Mesodermal cell (in vitro differentiated cells): ENCODE results near the gene MAP2K5.

Experiments used
- H3K27ac ChIP-seq: 2 replicates; pipeline ENCODE4 v1.7.0; 2013; ENCODE audit warnings: mild to moderate bottlenecking, low read depth, low read length, moderate library complexity; ENCODE audit not compliant: severe bottlenecking
- H3K36me3 ChIP-seq: 2 replicates; pipeline ENCODE4 v1.7.1; 2013; ENCODE audit warnings: mild to moderate bottlenecking, low read length, moderate library complexity; ENCODE audit not compliant: control insufficient read depth, insufficient read depth
- H3K4me1 ChIP-seq: one replicate; pipeline ENCODE4 v1.7.1; 2013; ENCODE audit warnings: mild to moderate bottlenecking, low read length; ENCODE audit not compliant: insufficient read depth, control insufficient read depth, poor library complexity, severe bottlenecking
- H3K4me3 ChIP-seq: 2 replicates; pipeline ENCODE4 v1.7.0; 2013; ENCODE audit warnings: low read length, control low read depth, mild to moderate bottlenecking; ENCODE audit not compliant: insufficient read depth, poor library complexity, severe bottlenecking; ENCODE audit errors: extremely low read depth
- H3K9me3 ChIP-seq: 2 replicates; pipeline ENCODE4 v1.7.1; 2013; ENCODE audit warnings: mild to moderate bottlenecking, low read length, moderate library complexity; ENCODE audit not compliant: control insufficient read depth
- WGBS, 2 experiments: methylation state at CpG; one replicate each; pipeline ENCODE4 v1.1.5; 2013; ENCODE audit warnings: missing lambda C conversion rate in 2 of 2; ENCODE audit not compliant: insufficient coverage in 2 of 2; 5-methylcytosine and 5-hydroxymethylcytosine counted together

Gene MAP2K5

DNA sequence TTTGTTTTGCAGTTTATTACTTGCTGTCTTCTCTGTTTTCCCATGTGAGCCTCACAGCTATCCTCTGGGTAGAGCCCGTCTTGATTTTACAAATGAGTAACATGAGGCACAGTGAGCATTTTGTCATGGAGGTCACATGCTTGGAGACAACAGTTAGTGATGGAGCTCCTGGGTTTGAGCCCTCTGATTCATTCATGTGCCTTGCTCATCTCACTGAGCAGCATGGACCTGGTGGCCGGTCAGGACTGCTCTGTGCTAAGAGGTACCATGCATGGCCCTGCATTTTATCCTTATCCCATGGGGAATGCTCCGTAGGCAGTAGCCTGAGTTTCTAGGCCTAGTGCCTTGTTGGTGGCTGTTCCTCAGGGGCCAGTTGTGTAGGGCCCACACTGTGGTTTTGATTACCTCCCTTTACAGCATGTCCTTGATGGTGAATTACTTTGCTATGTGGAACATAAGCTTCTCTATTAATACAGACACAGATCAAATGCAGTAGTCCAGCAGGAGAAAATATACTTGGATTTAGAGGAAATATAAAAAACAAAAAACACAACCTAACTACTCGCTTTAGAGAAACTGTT lies 35.6 kb downstream of the MAP2K5 start:
- 83 to 94% methylated on average over 2 of the region's 4 CpGs for WGBS, 2 experiments
- H3K36me3 ChIP-seq = no peaks in the 10 kb centered on the region
- peaks cover 3% of the 10 kb centered on the region for H3K4me1 ChIP-seq
- H3K4me3 ChIP-seq = no peak overlapping the region
- no peaks in the 10 kb centered on the region for H3K9me3 ChIP-seq
- H3K27ac ChIP-seq = no peak overlapping the region

DNA sequence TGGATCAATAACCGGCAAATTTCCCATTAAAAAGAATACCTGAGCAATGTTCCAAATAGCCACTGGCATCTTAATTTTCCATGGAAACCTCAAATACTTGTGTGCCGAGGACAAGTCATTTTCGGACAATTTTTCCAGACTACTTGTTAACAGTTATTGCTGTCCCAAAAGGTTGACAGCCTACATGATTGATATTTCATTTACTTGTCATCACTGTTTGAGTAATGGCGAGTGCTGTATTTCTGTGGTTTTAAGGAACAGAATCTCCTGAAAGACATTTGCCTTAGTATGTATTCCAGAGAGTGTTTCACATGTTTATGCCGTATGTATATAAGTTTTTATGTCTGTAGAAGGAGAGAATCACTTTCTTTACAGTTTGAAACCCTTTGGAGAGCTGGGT lies 36.7 kb downstream of the MAP2K5 start:
- no peak overlapping the region for H3K27ac ChIP-seq
- H3K4me3 ChIP-seq = no peak overlapping the region
- no peaks in the 10 kb centered on the region for H3K36me3 ChIP-seq
- no peaks in the 10 kb centered on the region for H3K4me1 ChIP-seq
- H3K9me3 ChIP-seq = no peaks in the 10 kb centered on the region
- WGBS, 2 experiments = 90 to 98% methylated on average over 4 of the region's 5 CpGs

- H3K4me3 ChIP-seq = no peak overlapping the region
- H3K4me1 ChIP-seq = no peaks in the 10 kb centered on the region
- H3K27ac ChIP-seq = no peak overlapping the region
- no peaks in the 10 kb centered on the region for H3K36me3 ChIP-seq
- H3K9me3 ChIP-seq = no peaks in the 10 kb centered on the region
- WGBS, 2 experiments = no CpG with 5 or more reads among the region's 4 CpGs
Measured at GRCh38 chr15:67579967-67580366, 37.5 kb downstream of the MAP2K5 start.

- WGBS, 2 experiments = 90 to 100% methylated on average over 2 of the region's 2 CpGs
- Histone ChIP-seq H3K27ac (no peak overlapping the region), H3K9me3 (no peaks in the 10 kb centered on the region), H3K36me3 (peaks cover 15% of the 10 kb centered on the region), H3K4me3 (no peak overlapping the region), H3K4me1 (no peaks in the 10 kb centered on the region)
Measured at GRCh38 chr15:67584157-67584556, 41.7 kb downstream of the MAP2K5 start.

GRCh38 chr15:67585681-67586080 lies 43.2 kb downstream of the MAP2K5 start:
- 97 to 100% methylated on average over 2 to 4 of the region's 4 CpGs for WGBS, 2 experiments
- H3K9me3 ChIP-seq = no peaks in the 10 kb centered on the region
- H3K4me1 ChIP-seq = no peaks in the 10 kb centered on the region
- no peak overlapping the region for H3K27ac ChIP-seq
- H3K36me3 ChIP-seq = peaks cover 16% of the 10 kb centered on the region
- H3K4me3 ChIP-seq = no peak overlapping the region

DNA sequence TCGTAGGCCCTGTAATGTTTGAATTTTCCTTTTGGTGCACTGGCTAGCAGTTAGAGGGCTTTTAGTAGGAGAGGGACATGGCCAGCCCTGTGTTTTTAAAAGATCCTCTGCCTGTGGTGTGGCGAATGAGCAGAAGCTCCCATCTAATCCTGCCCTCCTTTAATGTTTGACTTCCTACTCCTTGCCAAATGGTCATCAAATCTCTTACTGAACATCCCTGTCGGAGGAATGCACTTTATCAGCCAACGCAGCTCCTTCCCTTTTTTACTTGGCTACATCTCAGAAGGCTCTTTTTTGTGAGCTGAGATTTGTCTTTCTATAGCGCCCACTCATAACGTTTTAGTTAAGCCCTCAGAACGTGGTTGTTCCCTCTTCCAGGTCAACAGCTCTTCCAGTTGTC lies 44.8 kb downstream of the MAP2K5 start:
- H3K9me3 ChIP-seq = no peaks in the 10 kb centered on the region
- peaks cover 16% of the 10 kb centered on the region for H3K36me3 ChIP-seq
- whole genome bisulfite sequencing, 2 experiments = 87 to 90% methylated on average over 7 of the region's 7 CpGs
- H3K4me1 ChIP-seq = no peaks in the 10 kb centered on the region
- no peak overlapping the region for H3K27ac ChIP-seq
- H3K4me3 ChIP-seq = no peak overlapping the region

GRCh38 chr15:67587754-67588153 lies 45.3 kb downstream of the MAP2K5 start:
- Histone ChIP-seq H3K4me1 (no peaks in the 10 kb centered on the region), H3K27ac (no peak overlapping the region), H3K9me3 (no peaks in the 10 kb centered on the region), H3K36me3 (peaks cover 16% of the 10 kb centered on the region), H3K4me3 (no peak overlapping the region)
- WGBS, 2 experiments = 84 to 90% methylated on average over 3 of the region's 3 CpGs

- no peaks in the 10 kb centered on the region for H3K4me1 ChIP-seq
- peaks cover 24% of the 10 kb centered on the region for H3K36me3 ChIP-seq
Measured at GRCh38 chr15:67590191-67590590, 47.7 kb downstream of the MAP2K5 start.

DNA sequence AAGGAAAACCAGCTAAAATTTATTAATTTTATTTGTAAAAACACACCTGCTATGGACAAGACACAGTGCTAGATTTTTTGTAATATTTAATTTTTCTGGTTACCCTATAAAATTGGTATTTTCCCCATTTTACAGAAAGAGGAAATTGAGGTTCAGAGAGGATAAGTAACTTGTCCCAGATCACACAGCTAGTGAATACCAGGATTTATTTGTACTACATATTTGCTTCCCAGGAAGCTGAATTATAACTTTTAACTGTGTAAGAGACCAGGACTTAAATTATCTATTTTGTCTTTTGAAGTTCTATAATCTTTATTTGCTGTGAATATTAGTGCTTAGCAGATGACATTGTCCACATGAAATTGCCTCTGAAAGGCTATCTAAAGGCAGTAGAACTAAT lies 49.7 kb downstream of the MAP2K5 start:
- Histone ChIP-seq H3K36me3 (peaks cover 30% of the 10 kb centered on the region), H3K27ac (no peak overlapping the region), H3K4me1 (no peaks in the 10 kb centered on the region), H3K4me3 (no peak overlapping the region), H3K9me3 (no peaks in the 10 kb centered on the region)

More at GRCh38 chr15:67590191-67590590, 47.7 kb downstream of the MAP2K5 start:
- Histone ChIP-seq H3K9me3 (no peaks in the 10 kb centered on the region), H3K4me3 (no peak overlapping the region), H3K27ac (no peak overlapping the region)
- 82 to 96% methylated on average over 3 of the region's 3 CpGs for WGBS, 2 experiments

GRCh38 chr15:67593562-67593961 lies 51.1 kb downstream of the MAP2K5 start:
- Histone ChIP-seq H3K27ac (no peak overlapping the region), H3K4me3 (no peak overlapping the region), H3K9me3 (no peaks in the 10 kb centered on the region), H3K36me3 (peaks cover 20% of the 10 kb centered on the region), H3K4me1 (no peaks in the 10 kb centered on the region)
- WGBS, 2 experiments = 88 to 100% methylated on average over 4 to 5 of the region's 6 CpGs

- H3K36me3 ChIP-seq = peaks cover 14% of the 10 kb centered on the region
- H3K4me1 ChIP-seq = no peaks in the 10 kb centered on the region
- H3K9me3 ChIP-seq = no peaks in the 10 kb centered on the region
- no peak overlapping the region for H3K4me3 ChIP-seq
- no peak overlapping the region for H3K27ac ChIP-seq
Measured at GRCh38 chr15:67594770-67595169, 52.3 kb downstream of the MAP2K5 start.
